GM12878 (cell line): ENCODE measurements around the gene TRAF3. TPM values are rescaled to one million over a fixed set of nuclear protein-coding genes. Genes with fewer than 3 reads are reported as not detected.

Source experiments
- CREB1 ChIP-seq: IDR thresholded peaks from 2 replicates; pipeline ENCODE4 v1.6.1; 2012; ENCODE audit warnings: low read depth, mild to moderate bottlenecking, inconsistent platforms
- GATAD2B ChIP-seq: fragments of 450-650 bp; conservative IDR thresholded peaks from 2 replicates; pipeline ENCODE4 v1.6.1; 2017; ENCODE audit warnings: low read depth, mild to moderate bottlenecking, moderate library complexity
- HDGF ChIP-seq: fragments of 450-650 bp; IDR thresholded peaks from 2 replicates; pipeline ENCODE4 v1.6.1; 2016; ENCODE audit warnings: antibody characterized with exemption
- MTA2 ChIP-seq: fragments of 450-650 bp; IDR thresholded peaks from 2 replicates; pipeline ENCODE4 v1.6.1; 2016; ENCODE audit warnings: low read depth, mild to moderate bottlenecking, moderate library complexity
- NFIC ChIP-seq: IDR thresholded peaks from 2 replicates; pipeline ENCODE4 v1.6.1; 2012; ENCODE audit warnings: low read depth, mild to moderate bottlenecking, inconsistent platforms, low read length, moderate library complexity
- RAD21 ChIP-seq: IDR thresholded peaks from 2 replicates; pipeline ENCODE4 v1.6.1; 2011; ENCODE audit warnings: mild to moderate bottlenecking, low read depth, low read length, moderate library complexity; ENCODE audit not compliant: insufficient read depth
- SMC3 ChIP-seq: IDR thresholded peaks from 2 replicates; pipeline ENCODE4 v1.6.1; 2011; ENCODE audit warnings: low read length, improper control_type of control experiment, borderline replicate concordance
- SPI1 ChIP-seq: IDR thresholded peaks from 2 replicates; pipeline ENCODE4 v1.6.1; 2011; ENCODE audit warnings: low read depth, mild to moderate bottlenecking, low read length, moderate library complexity, borderline replicate concordance; ENCODE audit not compliant: insufficient read depth
- SREBF2 ChIP-seq: IDR thresholded peaks from 2 replicates; pipeline ENCODE4 v1.6.1; 2012; ENCODE audit warnings: mild to moderate bottlenecking, low read length
- STAT1 ChIP-seq: fragments of 450-650 bp; conservative IDR thresholded peaks from 2 replicates; pipeline ENCODE4 v1.6.1; 2014; ENCODE audit warnings: antibody characterized with exemption, mild to moderate bottlenecking
- TAF1 ChIP-seq: IDR thresholded peaks from 2 replicates; pipeline ENCODE4 v1.6.1; 2011; ENCODE audit warnings: mild to moderate bottlenecking, low read depth, low read length, borderline replicate concordance
- TCF7 ChIP-seq: IDR thresholded peaks from 2 replicates; pipeline ENCODE4 v1.6.1; 2014; ENCODE audit warnings: antibody characterized with exemption, borderline replicate concordance
- ZNF24 ChIP-seq: fragments of 450-650 bp; IDR thresholded peaks from 2 replicates; pipeline ENCODE4 v1.6.1; 2017; ENCODE audit warnings: antibody characterized with exemption, mild to moderate bottlenecking
- polyA plus RNA-seq, 11 experiments: library from polyadenylated mRNA; depleted of rRNA in 4 of 11; unstranded in 6 of 11; stranded (reverse) in 5 of 11; fragments of >200 nt; fragmentation: Nextera tagmentation in 4 of 11; fragmentation: Illumina TruSeq in 1 of 11; extraction: Ambion mirVana in 4 of 11; extraction: Trizol in 1 of 11; gene quantifications; 1 replicate in 1 of 11; 2 replicates in 10 of 11; pipeline versions ENCODE4 v1.2.1 to v1.2.3, GENCODE V29; 2011 to 2016; ENCODE audit warnings: inconsistent platforms in 2 of 11, missing spikeins in 2 of 11, low read depth in 1 of 11
- total RNA-seq, 4 experiments: library from RNA; depleted of rRNA in 3 of 4; stranded (reverse); fragments of >200 nt in 3 of 4; fragmentation: Illumina TruSeq in 1 of 4; extraction: Trizol in 1 of 4; gene quantifications; 2 replicates each; pipeline versions ENCODE4 v1.2.1 to v1.2.3, GENCODE V29; 2013 to 2021
- TF ChIP-seq, protein P1 (sequence below): fragments of 450-650 bp; IDR thresholded peaks from 2 replicates; pipeline ENCODE4 v1.6.1; 2017; ENCODE audit warnings: mild to moderate bottlenecking, moderate library complexity
- TF ChIP-seq, protein P2 (sequence below): fragments of 450-650 bp; formaldehyde crosslinking; IDR thresholded peaks from 2 replicates; pipeline ENCODE4 v1.4.0; 2020; ENCODE audit warnings: mild to moderate bottlenecking, moderate library complexity
- TF ChIP-seq, protein P3 (sequence below): fragments of 450-650 bp; IDR thresholded peaks from 2 replicates; pipeline ENCODE4 v1.6.1; 2017; ENCODE audit warnings: mild to moderate bottlenecking

The TRAF3 gene
- total and polyA plus RNA-seq, 10 of the 15 experiments (the other 5 are each of a cell fraction or from before 2014, with no cell fraction given), result 3.0 to 70.1 (median 36.5) TPM

DNA sequence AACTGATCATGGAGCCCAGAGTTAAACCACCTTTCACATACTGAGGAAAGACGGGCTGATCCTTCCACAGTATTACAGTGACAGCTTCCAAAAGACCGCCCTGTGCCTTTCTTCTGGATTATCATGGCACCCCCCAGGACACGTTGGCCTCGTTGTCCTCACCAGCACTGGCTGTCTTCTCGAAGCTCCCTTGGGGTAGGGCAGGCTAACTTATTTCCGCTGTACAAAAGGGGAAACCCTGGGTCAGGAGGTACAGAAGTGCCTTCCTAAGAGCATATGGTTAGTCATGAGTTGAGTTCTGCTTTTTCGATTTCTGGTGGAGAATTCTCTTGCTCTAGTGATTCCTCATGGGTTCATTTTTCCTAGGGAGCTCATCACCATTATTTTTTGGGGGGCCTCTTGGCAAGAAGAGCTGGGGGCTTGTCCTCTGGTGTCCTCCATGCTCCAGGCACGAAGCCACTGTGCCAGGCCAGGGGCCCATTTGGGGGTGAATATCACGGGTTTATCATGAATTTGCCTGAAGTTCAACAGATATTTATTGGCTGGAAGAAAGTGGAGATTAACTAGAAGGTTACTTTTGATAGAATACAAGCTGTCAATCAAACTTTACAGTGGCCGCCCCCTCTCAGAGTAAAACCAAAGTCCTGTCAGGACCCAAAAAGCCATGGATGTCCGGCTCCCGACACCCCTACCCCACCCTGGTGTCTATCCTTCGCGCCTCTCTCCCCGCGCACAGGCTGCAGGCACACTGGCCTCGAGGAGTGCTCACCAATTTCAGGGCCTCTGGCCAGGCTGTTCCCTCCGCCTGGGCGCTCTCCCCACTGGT is 8.8 kb upstream of the TRAF3 start (continued):
- TF ChIP-seq SREBF2 (no peak), SPI1 (peak; percentile 91), ZNF24 (peak; percentile 55; the same call in 1 of the 2 replicates), SMC3 (0 out of 2 replicates have a peak, but pooled peaks have one; percentile 4), RAD21 (no peak), TCF7 (no peak), MTA2 (peak; percentile 61), HDGF (0 out of 2 replicates have a peak, but pooled peaks have one; percentile 11), GATAD2B (0 out of 2 replicates have a peak, but pooled peaks have one; percentile 27), TAF1 (no peak), CREB1 (no peak), STAT1 (no peak), NFIC (peak; percentile 56; the same call in 1 of the 2 replicates)
- TF ChIP-seq, protein P1, sequence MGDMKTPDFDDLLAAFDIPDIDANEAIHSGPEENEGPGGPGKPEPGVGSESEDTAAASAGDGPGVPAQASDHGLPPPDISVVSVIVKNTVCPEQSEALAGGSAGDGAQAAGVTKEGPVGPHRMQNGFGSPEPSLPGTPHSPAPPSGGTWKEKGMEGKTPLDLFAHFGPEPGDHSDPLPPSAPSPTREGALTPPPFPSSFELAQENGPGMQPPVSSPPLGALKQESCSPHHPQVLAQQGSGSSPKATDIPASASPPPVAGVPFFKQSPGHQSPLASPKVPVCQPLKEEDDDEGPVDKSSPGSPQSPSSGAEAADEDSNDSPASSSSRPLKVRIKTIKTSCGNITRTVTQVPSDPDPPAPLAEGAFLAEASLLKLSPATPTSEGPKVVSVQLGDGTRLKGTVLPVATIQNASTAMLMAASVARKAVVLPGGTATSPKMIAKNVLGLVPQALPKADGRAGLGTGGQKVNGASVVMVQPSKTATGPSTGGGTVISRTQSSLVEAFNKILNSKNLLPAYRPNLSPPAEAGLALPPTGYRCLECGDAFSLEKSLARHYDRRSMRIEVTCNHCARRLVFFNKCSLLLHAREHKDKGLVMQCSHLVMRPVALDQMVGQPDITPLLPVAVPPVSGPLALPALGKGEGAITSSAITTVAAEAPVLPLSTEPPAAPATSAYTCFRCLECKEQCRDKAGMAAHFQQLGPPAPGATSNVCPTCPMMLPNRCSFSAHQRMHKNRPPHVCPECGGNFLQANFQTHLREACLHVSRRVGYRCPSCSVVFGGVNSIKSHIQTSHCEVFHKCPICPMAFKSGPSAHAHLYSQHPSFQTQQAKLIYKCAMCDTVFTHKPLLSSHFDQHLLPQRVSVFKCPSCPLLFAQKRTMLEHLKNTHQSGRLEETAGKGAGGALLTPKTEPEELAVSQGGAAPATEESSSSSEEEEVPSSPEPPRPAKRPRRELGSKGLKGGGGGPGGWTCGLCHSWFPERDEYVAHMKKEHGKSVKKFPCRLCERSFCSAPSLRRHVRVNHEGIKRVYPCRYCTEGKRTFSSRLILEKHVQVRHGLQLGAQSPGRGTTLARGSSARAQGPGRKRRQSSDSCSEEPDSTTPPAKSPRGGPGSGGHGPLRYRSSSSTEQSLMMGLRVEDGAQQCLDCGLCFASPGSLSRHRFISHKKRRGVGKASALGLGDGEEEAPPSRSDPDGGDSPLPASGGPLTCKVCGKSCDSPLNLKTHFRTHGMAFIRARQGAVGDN, result peak; percentile 100
- TF ChIP-seq, protein P2, sequence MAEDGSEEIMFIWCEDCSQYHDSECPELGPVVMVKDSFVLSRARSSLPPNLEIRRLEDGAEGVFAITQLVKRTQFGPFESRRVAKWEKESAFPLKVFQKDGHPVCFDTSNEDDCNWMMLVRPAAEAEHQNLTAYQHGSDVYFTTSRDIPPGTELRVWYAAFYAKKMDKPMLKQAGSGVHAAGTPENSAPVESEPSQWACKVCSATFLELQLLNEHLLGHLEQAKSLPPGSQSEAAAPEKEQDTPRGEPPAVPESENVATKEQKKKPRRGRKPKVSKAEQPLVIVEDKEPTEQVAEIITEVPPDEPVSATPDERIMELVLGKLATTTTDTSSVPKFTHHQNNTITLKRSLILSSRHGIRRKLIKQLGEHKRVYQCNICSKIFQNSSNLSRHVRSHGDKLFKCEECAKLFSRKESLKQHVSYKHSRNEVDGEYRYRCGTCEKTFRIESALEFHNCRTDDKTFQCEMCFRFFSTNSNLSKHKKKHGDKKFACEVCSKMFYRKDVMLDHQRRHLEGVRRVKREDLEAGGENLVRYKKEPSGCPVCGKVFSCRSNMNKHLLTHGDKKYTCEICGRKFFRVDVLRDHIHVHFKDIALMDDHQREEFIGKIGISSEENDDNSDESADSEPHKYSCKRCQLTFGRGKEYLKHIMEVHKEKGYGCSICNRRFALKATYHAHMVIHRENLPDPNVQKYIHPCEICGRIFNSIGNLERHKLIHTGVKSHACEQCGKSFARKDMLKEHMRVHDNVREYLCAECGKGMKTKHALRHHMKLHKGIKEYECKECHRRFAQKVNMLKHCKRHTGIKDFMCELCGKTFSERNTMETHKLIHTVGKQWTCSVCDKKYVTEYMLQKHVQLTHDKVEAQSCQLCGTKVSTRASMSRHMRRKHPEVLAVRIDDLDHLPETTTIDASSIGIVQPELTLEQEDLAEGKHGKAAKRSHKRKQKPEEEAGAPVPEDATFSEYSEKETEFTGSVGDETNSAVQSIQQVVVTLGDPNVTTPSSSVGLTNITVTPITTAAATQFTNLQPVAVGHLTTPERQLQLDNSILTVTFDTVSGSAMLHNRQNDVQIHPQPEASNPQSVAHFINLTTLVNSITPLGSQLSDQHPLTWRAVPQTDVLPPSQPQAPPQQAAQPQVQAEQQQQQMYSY (CRISPR knock-in tag), result peak; percentile 76; the same call in 1 of the 2 replicates
- TF ChIP-seq, protein P3, sequence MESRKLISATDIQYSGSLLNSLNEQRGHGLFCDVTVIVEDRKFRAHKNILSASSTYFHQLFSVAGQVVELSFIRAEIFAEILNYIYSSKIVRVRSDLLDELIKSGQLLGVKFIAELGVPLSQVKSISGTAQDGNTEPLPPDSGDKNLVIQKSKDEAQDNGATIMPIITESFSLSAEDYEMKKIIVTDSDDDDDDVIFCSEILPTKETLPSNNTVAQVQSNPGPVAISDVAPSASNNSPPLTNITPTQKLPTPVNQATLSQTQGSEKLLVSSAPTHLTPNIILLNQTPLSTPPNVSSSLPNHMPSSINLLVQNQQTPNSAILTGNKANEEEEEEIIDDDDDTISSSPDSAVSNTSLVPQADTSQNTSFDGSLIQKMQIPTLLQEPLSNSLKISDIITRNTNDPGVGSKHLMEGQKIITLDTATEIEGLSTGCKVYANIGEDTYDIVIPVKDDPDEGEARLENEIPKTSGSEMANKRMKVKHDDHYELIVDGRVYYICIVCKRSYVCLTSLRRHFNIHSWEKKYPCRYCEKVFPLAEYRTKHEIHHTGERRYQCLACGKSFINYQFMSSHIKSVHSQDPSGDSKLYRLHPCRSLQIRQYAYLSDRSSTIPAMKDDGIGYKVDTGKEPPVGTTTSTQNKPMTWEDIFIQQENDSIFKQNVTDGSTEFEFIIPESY, result peak; percentile 82
